ENCODE results near the gene MEPE.

MEPE gene

GRCh38 chr4:87832669-87833068 is at the start of gene MEPE:
Gene MEPE (plus strand): TSS chr4:87832969. CDS start chr4:87834715, 1,746 bp downstream.
- DNase-seq = no peak

- no peak for DNase-seq
These were observed 49.0 kb upstream of the MEPE start for GRCh38 chr4:87783781-87784180.

- no peak for DNase-seq
These were observed 46.8 kb upstream of the MEPE start for GRCh38 chr4:87785731-87786509.

GRCh38 chr4:87799301-87800113 is 33.3 kb upstream of the MEPE start, which contains the start of gene IBSP:
Gene IBSP (plus strand): TSS chr4:87799554. CDS start chr4:87802362, 2,808 bp downstream.
- DNase-seq = no peak

- no peak for DNase-seq
These were observed 29.9 kb upstream of the MEPE start for GRCh38 chr4:87802858-87803257.

- no peak for DNase-seq
These were observed 29.3 kb upstream of the MEPE start for GRCh38 chr4:87803421-87803820.

GRCh38 chr4:87804871-87805270 is 27.9 kb upstream of the MEPE start:
- DNase-seq = no peak

- DNase-seq = no peak
These were observed 26.8 kb upstream of the MEPE start for GRCh38 chr4:87805971-87806370.

- no peak for DNase-seq
These were observed 26.2 kb upstream of the MEPE start for GRCh38 chr4:87806520-87806919.

- no peak for DNase-seq
These were observed 25.4 kb upstream of the MEPE start for GRCh38 chr4:87807402-87807801.

GRCh38 chr4:87811977-87812376 is 20.8 kb upstream of the MEPE start:
- no peak for DNase-seq

GRCh38 chr4:87819281-87819919 is 13.4 kb upstream of the MEPE start:
- no peak for DNase-seq

GRCh38 chr4:87823200-87823599 is 9.6 kb upstream of the MEPE start:
- DNase-seq = no peak

- DNase-seq = no peak
These were observed 9.0 kb upstream of the MEPE start for GRCh38 chr4:87823724-87824123.

- DNase-seq = no peak
These were observed 8.4 kb upstream of the MEPE start for GRCh38 chr4:87824352-87824751.

GRCh38 chr4:87834401-87834800 is 1.6 kb downstream of the MEPE start:
- DNase-seq = no peak

GRCh38 chr4:87835197-87835596 is 2.4 kb downstream of the MEPE start:
- no peak for DNase-seq

GRCh38 chr4:87835743-87836142 is 3.0 kb downstream of the MEPE start:
- no peak for DNase-seq

- no peak for DNase-seq
These were observed 5.4 kb downstream of the MEPE start for GRCh38 chr4:87838205-87838604.

GRCh38 chr4:87838890-87839591 is 6.3 kb downstream of the MEPE start:
- no peak for DNase-seq

GRCh38 chr4:87839592-87839946 is 6.8 kb downstream of the MEPE start:
- no peak for DNase-seq

GRCh38 chr4:87840149-87840548 is 7.4 kb downstream of the MEPE start:
- DNase-seq = no peak

- DNase-seq = no peak
These were observed 11.2 kb downstream of the MEPE start for GRCh38 chr4:87843936-87844335.

All from activated CD4-positive, alpha-beta T cell treated with anti-CD3 and anti-CD28 coated beads for 1 hour (primary cell).